GM18870 (cell line): ENCODE measurements around the gene MTSS2.

Source experiments
- ATAC-seq: cut with Tn5 transposase; IDR thresholded peaks from one replicate; pipeline ENCODE4 v1.9.1; 2021; ENCODE audit warnings: moderate library complexity; ENCODE audit not compliant: unreplicated experiment

The MTSS2 gene

DNA sequence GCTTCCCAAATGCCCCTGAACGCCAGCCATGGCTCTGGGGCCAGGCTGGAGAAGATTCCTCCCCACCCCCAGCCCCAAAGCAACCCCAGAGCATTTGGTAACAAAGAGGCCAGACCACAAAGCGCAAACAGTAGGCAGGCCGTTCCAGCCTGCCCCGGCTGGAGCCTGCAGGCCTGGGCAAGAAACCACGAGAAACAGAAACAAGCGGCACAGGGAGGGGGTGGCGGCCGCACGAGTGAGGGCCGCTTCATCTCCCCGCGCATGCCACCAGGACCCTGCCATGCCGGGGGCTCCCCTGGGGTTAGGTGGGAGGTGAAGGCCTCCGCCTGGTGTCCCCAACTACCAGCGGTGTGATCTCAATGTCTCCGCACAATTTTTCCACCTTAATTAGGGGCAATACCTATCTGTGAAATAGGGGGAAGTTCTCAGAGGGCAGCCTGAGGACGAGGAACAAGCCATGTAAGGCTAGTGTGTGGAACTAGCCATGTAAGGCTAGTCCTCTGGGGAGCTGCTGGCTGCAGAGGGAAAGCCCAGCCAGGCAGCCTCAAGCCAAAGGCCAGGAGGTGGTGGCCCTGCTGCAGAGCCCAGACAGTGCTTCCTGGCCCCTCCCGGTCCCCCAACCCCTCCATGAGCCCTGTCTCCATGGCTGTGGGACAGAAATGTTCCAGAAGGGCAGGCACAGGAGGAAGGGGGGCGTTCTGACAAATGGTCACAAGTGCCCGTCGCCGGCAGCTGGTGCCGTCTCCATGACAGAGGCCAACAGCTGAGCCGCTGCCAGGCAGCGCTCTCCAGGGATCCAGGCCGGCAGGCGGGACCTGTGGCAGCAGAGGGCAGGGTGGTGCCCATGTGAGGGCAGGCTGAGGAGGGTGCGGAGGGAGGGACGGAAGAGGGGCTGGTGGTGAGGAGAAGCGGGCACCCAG lies 14.5 kb upstream of the MTSS2 start:
- no peak for ATAC-seq

DNA sequence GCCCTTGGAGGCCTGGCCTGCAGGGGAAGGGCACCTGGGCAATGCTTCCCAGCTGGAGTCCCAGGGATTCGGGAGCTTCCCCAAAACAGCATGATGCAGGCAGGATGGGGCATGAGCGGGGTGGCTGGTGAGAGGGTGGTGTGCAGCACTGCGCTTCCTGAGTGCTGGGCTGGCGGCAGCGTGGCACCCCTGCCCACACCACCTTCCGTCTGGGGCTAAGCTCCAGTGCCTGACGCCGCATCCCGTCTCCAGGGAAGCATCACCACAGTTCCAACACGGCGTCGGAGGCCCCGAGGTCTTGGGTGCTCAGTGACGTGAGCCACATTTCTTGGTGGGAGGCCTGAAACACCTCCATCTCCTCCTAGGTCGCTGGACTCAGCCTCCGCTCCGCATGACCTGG lies 13.8 kb upstream of the MTSS2 start:
- ATAC-seq, result no peak

GRCh38 chr16:70698901-70699300 lies 13.0 kb upstream of the MTSS2 start:
- ATAC-seq, result no peak

GRCh38 chr16:70697594-70698170 lies 11.8 kb upstream of the MTSS2 start:
- ATAC-seq, result no peak

GRCh38 chr16:70696952-70697593 lies 11.2 kb upstream of the MTSS2 start:
- ATAC-seq, result no peak

GRCh38 chr16:70696355-70696754 lies 10.5 kb upstream of the MTSS2 start:
- ATAC-seq, result no peak

- no peak for ATAC-seq
Measured at GRCh38 chr16:70695331-70696070, 9.6 kb upstream of the MTSS2 start.

- no peak for ATAC-seq
Measured at GRCh38 chr16:70694868-70695218, 9.0 kb upstream of the MTSS2 start.

- no peak for ATAC-seq
Measured at GRCh38 chr16:70694088-70694867, 8.4 kb upstream of the MTSS2 start.

GRCh38 chr16:70692873-70693671 lies 7.2 kb upstream of the MTSS2 start:
- ATAC-seq, result no peak

- ATAC-seq, result no peak
Measured at GRCh38 chr16:70692130-70692872, 6.4 kb upstream of the MTSS2 start.

DNA sequence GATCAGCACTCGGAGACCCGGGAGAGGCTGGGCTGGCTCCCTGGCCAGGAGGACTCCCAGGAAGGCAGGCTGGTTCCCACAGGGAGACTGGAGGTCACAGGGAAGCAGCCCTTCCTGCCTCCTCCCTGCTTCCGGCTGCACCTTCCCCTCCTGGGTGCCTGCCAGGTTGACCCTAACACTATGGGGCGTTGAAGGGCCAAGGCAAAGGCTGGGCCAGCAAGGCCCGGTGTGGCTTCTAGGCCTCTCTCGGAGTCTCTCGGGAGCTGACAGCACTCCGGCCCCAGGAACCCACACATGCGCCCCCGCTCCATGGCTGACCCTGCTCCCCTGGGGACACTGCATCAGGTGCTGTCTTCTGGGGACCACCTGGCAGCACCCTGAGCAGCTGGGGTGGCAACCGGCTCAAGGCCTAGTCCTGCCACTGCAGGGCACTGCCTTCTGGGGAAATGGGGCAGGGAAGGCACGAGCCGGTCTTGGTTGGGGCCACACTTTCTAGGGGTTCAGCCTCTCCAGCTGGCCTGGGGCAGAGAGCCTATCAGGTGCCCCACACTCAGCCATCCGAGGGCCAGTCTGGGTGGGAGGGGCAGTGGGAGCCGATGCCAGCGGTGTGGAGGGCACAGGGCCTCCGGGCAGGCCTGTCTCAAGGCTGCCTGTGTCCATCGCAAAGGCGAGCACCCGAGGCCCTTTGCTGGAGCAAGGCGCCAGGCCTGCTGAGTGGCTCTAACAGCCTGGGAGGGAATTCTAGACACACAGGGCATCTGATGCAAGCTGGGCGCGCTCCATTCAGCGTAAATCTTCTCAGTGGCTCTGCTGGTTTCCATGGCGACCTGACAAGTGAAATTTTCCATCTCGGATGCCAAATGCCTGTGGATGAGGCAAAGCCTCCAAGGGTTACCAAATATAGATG lies 5.6 kb upstream of the MTSS2 start:
- ATAC-seq, result no peak

GRCh38 chr16:70689970-70690891 lies 4.4 kb upstream of the MTSS2 start:
- no peak for ATAC-seq

DNA sequence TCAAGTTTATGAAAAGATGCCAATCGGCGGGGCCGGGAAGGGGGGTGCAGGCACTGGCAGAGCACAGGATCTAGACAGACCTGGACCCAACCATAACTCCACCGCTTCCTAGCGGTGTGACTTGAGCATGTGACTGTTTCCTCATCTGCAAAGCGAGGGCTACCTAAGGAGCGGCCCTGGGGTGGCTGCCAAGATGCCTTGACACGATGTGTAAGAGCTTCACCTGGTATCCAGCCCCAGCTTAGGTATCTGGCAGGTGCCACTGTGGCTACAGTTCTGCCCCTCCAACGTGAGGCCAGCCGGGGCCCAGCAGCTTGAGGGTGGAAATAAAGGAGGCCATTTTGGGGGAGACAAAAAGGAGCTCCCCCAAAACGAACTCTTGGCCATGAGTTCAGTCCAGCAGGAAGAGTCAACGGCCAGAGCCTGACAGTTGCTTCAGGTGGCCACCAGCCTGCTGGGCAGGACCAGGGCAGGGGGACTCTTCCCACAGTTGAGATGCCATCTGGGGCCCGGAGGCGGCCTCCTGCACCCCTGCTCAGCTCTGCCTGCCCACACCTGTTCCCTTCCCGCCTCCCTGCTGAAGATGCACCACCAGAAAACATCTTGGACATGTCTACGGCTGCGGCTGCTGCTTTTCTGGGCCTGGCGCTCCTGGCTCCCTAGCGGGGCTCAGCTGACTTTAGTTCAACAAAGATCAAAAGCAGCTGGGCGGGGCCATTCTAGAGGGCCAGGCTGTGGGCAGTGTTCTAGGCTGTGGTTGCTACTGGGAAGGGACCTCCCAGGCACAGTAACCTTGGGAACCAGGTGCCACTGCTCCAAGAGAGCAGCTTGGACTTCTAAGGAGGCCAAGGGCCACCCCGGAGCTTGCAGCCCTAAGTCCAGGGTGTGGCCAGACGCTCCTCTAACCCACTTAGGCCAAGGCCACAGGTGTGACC lies 3.4 kb upstream of the MTSS2 start:
- no peak for ATAC-seq

DNA sequence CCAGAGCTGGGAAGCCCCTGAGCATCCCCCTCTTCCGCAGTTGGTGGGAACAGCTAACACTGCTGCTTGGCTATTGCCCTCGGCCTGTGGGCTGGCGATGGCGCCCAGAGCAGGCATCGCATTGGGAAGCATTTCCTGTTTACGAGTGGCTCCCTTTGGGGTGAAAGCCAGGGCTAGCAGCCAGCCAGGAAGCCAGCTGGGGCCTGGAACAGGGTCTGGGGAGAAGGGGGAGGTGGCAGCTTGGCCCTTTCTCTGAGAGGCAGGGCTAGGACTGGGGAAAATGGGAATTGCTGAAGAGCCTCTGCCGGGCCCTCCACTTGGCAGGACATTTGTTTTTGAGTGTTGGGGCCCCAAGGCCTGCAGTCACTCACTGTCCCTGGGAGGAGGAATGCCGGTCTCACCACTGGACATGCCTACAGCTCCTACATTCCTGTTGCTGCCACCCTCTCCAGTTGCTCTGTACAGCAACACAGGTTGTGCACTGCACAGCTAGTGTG lies 2.4 kb upstream of the MTSS2 start:
- no peak for ATAC-seq
